Ovary (tissue), 9 donors: Measurements from ENCODE around the gene TESPA1. TPM values are rescaled to one million over a fixed set of nuclear protein-coding genes. Genes with fewer than 3 reads are reported as not detected.
A peak's percentile ranks its signal among the peaks of the same experiment; 100 is the strongest.

Source experiments
- DNase-seq, 5 donors: peaks; one replicate each; pipeline ENCODE4 v3.0.0-alpha.2; 2019 to 2020
- H3K27ac ChIP-seq, 2 donors: fragments of 200-600 bp; one replicate each; pipeline versions ENCODE4 v1.5.1 to v1.8.0; 2019 to 2022
- H3K27me3 ChIP-seq: fragments of 200-600 bp; one replicate; pipeline ENCODE4 v1.8.0; 2022
- H3K36me3 ChIP-seq: fragments of 200-600 bp; sonication (generic); one replicate; pipeline ENCODE4 v1.5.1; 2019
- H3K4me1 ChIP-seq: one replicate; pipeline ENCODE4 v1.8.1; 2013; ENCODE audit warnings: mild to moderate bottlenecking, moderate library complexity; ENCODE audit not compliant: insufficient read depth
- H3K4me3 ChIP-seq: fragments of 200-600 bp; sonication (generic); one replicate; pipeline ENCODE4 v1.5.1; 2017
- H3K9me3 ChIP-seq, 2 donors: fragments of 200-600 bp in 1 of 2; sonication (generic) in 1 of 2; one replicate each; pipeline versions ENCODE4 v1.5.1 to v1.8.1; 2013 to 2019; ENCODE audit warnings: mild to moderate bottlenecking in 1 of 2, moderate library complexity in 1 of 2
- EP300 ChIP-seq: sonication (generic); formaldehyde crosslinking; IDR thresholded peaks from one replicate; pipeline ENCODE4 v1.6.1; 2017; ENCODE audit warnings: antibody characterized with exemption
- POLR2A ChIP-seq: fragments of 450-650 bp; IDR thresholded peaks from one replicate; pipeline ENCODE4 v1.6.1; 2017; ENCODE audit warnings: antibody characterized with exemption, mild to moderate bottlenecking, moderate library complexity
- WGBS, 3 donors: extraction: QIAGEN DNeasy Blood & Tissue Kit in 1 of 3; methylation state at CpG; one replicate each; pipeline versions ENCODE4 v1.1.5 to v1.1.7; 2013 to 2017; 5-methylcytosine and 5-hydroxymethylcytosine counted together
- intact Hi-C, 4 donors: fragments of 100-400 bp; cut with DNase I; formaldehyde crosslinking; loops; one replicate each; pipeline versions ENCODE4 v1.11.0 to v1.15.1; 2022 to 2023
- polyA plus RNA-seq, 2 donors: library from polyadenylated mRNA; stranded (reverse); fragments of 200-250 nt in 1 of 2; fragments of 350-450 nt in 1 of 2; fragmentation: Illumina TruSeq in 1 of 2; extraction: RNeasy Lipid Tissue Mini Kit (QIAGEN cat#74804) in 1 of 2; gene quantifications; one replicate each; pipeline ENCODE4 v1.2.3, GENCODE V29; 2013 to 2014
- total RNA-seq, 7 donors: library from RNA; depleted of rRNA in 2 of 7; stranded (reverse); fragments of >200 nt in 2 of 7; fragmentation: NEBNext Ultra II Directional in 3 of 7; extraction: Animal tissue kit (Norgen Biotek cat#: 25700) in 3 of 7; gene quantifications; one replicate each; pipeline versions ENCODE4 v1.1.0 to v1.2.4, GENCODE V29; 2016 to 2023
- TF ChIP-seq, protein P1 (sequence below), 3 donors: fragments of 450-650 bp in 2 of 3; fragments of 200-600 bp in 1 of 3; IDR thresholded peaks; one replicate each; pipeline versions ENCODE4 v1.5.1 to v1.8.0; 2016 to 2022; ENCODE audit warnings: antibody characterized with exemption in 3 of 3, mild to moderate bottlenecking in 1 of 3
- donor health status: DM: no; HTN: no; CAD: no; lungs with moderate emphysema.
- donor health status: DM: no; HTN: no; CAD: no.
- donor health status: Bipolar disorder and iron deficiency.
- donor health status: DM: yes; HTN: yes; CAD: no.
- donor health status: DM: no; HTN: no; CAD: no.
- donor health status: DM: yes; HTN: yes; CAD: no.

The TESPA1 gene
- total and polyA plus RNA-seq, 9 donors, result 1.3 to 5.9 (median 3.2) TPM

DNA sequence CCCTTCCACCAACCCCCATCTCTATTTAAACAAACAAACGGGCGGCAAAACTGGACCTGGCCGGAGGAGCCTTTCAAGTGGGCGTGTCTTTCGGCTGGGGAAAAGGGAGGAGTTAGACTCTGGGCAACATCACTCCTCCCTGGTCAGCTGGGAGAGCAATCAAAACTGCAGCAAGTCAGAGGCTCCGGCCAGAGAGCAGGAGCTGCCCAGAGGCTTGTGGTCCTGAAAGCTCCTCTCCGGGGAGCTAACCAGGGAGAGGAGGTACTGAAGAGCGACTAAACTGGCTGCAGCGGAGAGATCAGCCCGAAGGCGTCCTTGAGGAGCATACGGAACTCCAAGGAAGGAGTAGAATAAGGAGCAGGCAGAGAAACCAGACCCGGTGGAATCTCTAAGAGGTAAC lies 35.2 kb upstream of the TESPA1 start, which contains the start of gene NEUROD4:
Gene NEUROD4 (plus strand): TSS at position 191 of the 400 bp plus-strand sequence. CDS start 6,466 bp downstream, outside the sequence.
- no peaks in the 10 kb centered on the region for H3K4me1 ChIP-seq
- intact Hi-C loops, result no loop called here
- H3K27ac ChIP-seq, result no peak within 1 kb of the TSS
- WGBS, 3 donors, result 1 to 2% (median 2%) methylated on average over 13 of the region's 13 CpGs
- TF ChIP-seq POLR2A (no peak), EP300 (no peak)
- TF ChIP-seq, protein P1, sequence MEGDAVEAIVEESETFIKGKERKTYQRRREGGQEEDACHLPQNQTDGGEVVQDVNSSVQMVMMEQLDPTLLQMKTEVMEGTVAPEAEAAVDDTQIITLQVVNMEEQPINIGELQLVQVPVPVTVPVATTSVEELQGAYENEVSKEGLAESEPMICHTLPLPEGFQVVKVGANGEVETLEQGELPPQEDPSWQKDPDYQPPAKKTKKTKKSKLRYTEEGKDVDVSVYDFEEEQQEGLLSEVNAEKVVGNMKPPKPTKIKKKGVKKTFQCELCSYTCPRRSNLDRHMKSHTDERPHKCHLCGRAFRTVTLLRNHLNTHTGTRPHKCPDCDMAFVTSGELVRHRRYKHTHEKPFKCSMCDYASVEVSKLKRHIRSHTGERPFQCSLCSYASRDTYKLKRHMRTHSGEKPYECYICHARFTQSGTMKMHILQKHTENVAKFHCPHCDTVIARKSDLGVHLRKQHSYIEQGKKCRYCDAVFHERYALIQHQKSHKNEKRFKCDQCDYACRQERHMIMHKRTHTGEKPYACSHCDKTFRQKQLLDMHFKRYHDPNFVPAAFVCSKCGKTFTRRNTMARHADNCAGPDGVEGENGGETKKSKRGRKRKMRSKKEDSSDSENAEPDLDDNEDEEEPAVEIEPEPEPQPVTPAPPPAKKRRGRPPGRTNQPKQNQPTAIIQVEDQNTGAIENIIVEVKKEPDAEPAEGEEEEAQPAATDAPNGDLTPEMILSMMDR (IDR thresholded peaks at IDR 0.05), result no peak
- no peaks in the 10 kb centered on the region for H3K9me3 ChIP-seq
- H3K36me3 ChIP-seq, result no peaks in the 10 kb centered on the region
- DNase-seq, result peak in 2 of 5 donors; percentile 25 to 53
- H3K27me3 ChIP-seq, result no peaks in the 10 kb centered on the region
- no peak within 1 kb of the TSS for H3K4me3 ChIP-seq

DNA sequence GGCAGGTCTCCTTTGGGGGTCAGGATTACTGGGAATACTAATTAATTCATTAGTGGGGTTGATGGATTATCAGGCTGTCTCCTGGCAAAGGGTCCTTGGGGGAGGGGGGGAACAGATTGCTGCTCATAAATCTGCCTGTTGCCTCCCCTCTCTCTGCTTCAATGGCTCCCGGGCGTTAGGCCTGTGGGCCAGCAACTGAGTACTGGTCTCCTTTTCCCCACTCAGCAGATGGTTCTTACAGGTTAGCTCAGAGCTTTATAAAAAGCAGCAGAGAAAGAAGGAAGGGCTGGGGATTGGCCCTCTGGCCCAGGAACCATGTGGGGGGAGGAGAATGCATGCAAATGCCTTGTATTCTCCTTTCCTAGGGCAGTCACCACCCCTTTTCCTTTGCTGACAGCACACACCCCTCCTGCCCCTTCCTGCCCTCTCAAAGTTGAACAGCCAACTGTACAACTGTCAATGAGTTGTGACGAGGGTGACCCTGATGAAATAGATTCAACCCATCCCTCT lies 32.9 kb upstream of the TESPA1 start:
- TF ChIP-seq EP300, result no peak
- TF ChIP-seq, protein P1 (IDR thresholded peaks at IDR 0.05), result no peak
- no peak for TF ChIP-seq POLR2A
- Histone ChIP-seq H3K4me3 (no peak overlapping the region), H3K27ac (no peak overlapping the region), H3K4me1 (no peaks in the 10 kb centered on the region), H3K27me3 (no peaks in the 10 kb centered on the region), H3K9me3 (no peaks in the 10 kb centered on the region), H3K36me3 (no peaks in the 10 kb centered on the region)
- DNase-seq, result no peak
- intact Hi-C loops, result no loop called here
- 7 to 11% (median 10%) methylated on average over 3 of the region's 3 CpGs for WGBS, 3 donors

DNA sequence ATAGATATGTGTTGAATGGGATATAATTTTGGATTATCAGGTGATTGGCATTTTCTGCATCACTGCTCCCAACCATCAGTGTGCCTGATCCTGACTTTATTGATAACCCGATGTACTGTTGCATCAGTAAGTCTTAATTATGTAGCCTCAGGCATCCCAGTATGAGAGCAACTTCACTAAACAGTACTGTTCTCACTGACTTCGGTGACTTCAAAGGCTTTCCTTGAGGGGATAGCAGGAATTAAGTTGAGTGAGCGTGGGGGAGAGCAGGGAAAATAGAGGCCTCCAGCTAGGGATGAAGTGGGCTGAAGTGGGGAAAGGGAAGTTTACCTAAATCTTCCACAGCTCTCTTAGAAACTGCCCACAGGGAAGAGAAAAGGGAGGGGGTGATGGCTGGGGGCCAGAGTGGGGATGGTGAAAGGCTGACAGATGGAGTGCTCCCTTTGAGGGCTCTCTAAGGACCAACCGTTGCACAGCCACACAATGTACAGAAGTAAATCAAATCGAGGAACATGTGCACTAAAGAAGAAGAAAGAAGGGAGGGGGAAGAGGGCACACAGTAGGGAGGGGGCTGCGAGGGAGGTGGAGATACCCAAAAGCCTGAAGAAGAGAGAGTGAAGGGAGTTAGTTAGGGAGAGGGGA lies 24.5 kb upstream of the TESPA1 start:
- intact Hi-C loops, result no loop called here
- H3K9me3 ChIP-seq, result no peaks in the 10 kb centered on the region
- no peak overlapping the region for H3K27ac ChIP-seq
- no peak for DNase-seq
- H3K4me3 ChIP-seq, result no peak overlapping the region
- H3K27me3 ChIP-seq, result no peaks in the 10 kb centered on the region
- 19 to 32% (median 21%) methylated on average over 5 to 6 of the region's 6 CpGs for whole genome bisulfite sequencing, 3 donors
- TF ChIP-seq POLR2A (no peak), EP300 (no peak)
- TF ChIP-seq, protein P1 (IDR thresholded peaks at IDR 0.05), result no peak
- H3K36me3 ChIP-seq, result no peaks in the 10 kb centered on the region
- no peaks in the 10 kb centered on the region for H3K4me1 ChIP-seq

DNA sequence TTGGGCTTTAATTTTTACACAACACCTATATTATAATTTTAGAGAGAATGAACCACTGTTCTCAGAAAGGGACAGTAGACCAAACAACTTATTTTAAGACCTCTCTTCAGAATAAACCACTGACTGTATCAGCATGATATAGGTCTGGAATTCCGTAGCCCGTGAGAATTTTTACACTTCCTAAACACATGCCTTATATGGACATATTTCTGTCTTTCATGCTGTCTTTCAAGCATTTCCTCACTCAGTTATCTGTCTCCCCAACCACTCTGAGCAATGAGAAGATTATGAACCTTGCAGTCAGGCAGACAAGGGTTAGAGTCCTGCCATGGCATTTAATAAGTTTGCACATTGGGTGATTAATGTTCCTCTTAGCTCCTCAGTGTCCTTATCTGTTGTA lies 17.8 kb upstream of the TESPA1 start:
- no peaks in the 10 kb centered on the region for H3K36me3 ChIP-seq
- H3K9me3 ChIP-seq, result no peaks in the 10 kb centered on the region
- intact Hi-C loops, result loop anchor here in 1 of 4 donors (5.0 kb wide), 1 partner anchor 65 kb away; no protein-coding TSS in a partner anchor
- H3K4me3 ChIP-seq, result no peak overlapping the region
- TF ChIP-seq, protein P1 (IDR thresholded peaks at IDR 0.05), result no peak
- TF ChIP-seq POLR2A (no peak), EP300 (no peak)
- WGBS, 3 donors, result 21 to 39% (median 22%) methylated on average over 2 of the region's 2 CpGs
- no peak for DNase-seq
- no peaks in the 10 kb centered on the region for H3K4me1 ChIP-seq
- no peaks in the 10 kb centered on the region for H3K27me3 ChIP-seq
- H3K27ac ChIP-seq, result no peak overlapping the region
